Type B pancreatic cell (in vitro differentiated cells): ENCODE results near the gene HIBADH. TPM values are rescaled to one million over a fixed set of nuclear protein-coding genes. Genes with fewer than 3 reads are reported as not detected.

ENCODE experiments used
- DNase-seq: peaks from one replicate; pipeline ENCODE4 v3.0.0; 2021; ENCODE audit warnings: mixed read lengths; ENCODE audit not compliant: unreplicated experiment; ENCODE audit errors: extremely low spot score
- H3K27ac Mint-ChIP-seq: 2 replicates; pipeline ENCODE4 v1.8.0; 2021; ENCODE audit warnings: mild to moderate bottlenecking, mixed read lengths
- H3K27me3 Mint-ChIP-seq: 2 replicates; pipeline ENCODE4 v1.8.0; 2021; ENCODE audit warnings: mixed read lengths
- H3K36me3 Mint-ChIP-seq: 2 replicates; pipeline ENCODE4 v1.8.0; 2021; ENCODE audit warnings: mixed read lengths
- H3K4me1 Mint-ChIP-seq: one replicate; pipeline ENCODE4 v1.8.0; 2021; ENCODE audit warnings: mixed read lengths; ENCODE audit not compliant: unreplicated experiment
- H3K4me3 Mint-ChIP-seq: 2 replicates; pipeline ENCODE4 v1.8.0; 2021; ENCODE audit warnings: mild to moderate bottlenecking, mixed read lengths
- H3K9me3 Mint-ChIP-seq: 2 replicates; pipeline ENCODE4 v1.8.0; 2021; ENCODE audit warnings: mixed read lengths
- total RNA-seq: library from RNA; stranded (reverse); gene quantifications from 2 replicates; pipeline ENCODE4 v1.2.1, GENCODE V29; 2021; ENCODE audit warnings: low replicate concordance
- TF ChIP-seq, protein P1 (sequence below): fragments of 200-600 bp; sonication (generic); conservative IDR thresholded peaks from 2 replicates; pipeline ENCODE4 v1.5.0; 2021; ENCODE audit warnings: antibody characterized with exemption, mild to moderate bottlenecking

Gene HIBADH
- total RNA-seq, 1 donor from 2014 or later, result 37.1 TPM

DNA sequence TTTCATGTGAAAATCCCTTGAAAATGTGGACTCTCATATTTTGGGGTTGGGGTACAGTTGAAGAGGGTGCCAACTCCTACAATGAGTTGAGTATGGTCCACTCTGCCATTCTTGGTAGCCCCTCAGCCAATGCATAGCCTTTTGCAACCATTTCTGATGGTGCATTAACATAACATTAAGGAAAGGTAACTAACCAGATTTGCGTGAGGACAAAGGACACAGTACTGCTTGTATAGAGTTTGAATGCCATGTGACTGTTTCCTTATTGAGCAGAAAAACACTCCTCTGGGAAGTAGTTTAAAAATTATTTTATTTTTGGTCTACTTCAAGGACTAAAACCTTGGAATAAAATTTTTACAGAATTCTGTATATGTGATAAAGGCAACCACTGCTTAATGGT, 107.9 kb downstream of the HIBADH start:
- H3K4me3 Mint-ChIP-seq, result no peak overlapping the region
- no peak for DNase-seq
- H3K4me1 Mint-ChIP-seq, result peaks cover 9% of the 10 kb centered on the region
- TF ChIP-seq, protein P1, sequence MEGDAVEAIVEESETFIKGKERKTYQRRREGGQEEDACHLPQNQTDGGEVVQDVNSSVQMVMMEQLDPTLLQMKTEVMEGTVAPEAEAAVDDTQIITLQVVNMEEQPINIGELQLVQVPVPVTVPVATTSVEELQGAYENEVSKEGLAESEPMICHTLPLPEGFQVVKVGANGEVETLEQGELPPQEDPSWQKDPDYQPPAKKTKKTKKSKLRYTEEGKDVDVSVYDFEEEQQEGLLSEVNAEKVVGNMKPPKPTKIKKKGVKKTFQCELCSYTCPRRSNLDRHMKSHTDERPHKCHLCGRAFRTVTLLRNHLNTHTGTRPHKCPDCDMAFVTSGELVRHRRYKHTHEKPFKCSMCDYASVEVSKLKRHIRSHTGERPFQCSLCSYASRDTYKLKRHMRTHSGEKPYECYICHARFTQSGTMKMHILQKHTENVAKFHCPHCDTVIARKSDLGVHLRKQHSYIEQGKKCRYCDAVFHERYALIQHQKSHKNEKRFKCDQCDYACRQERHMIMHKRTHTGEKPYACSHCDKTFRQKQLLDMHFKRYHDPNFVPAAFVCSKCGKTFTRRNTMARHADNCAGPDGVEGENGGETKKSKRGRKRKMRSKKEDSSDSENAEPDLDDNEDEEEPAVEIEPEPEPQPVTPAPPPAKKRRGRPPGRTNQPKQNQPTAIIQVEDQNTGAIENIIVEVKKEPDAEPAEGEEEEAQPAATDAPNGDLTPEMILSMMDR, result no peak
- H3K27me3 Mint-ChIP-seq, result no peaks in the 10 kb centered on the region
- H3K36me3 Mint-ChIP-seq, result peaks cover 7% of the 10 kb centered on the region
- H3K27ac Mint-ChIP-seq, result no peak overlapping the region
- H3K9me3 Mint-ChIP-seq, result no peaks in the 10 kb centered on the region

DNA sequence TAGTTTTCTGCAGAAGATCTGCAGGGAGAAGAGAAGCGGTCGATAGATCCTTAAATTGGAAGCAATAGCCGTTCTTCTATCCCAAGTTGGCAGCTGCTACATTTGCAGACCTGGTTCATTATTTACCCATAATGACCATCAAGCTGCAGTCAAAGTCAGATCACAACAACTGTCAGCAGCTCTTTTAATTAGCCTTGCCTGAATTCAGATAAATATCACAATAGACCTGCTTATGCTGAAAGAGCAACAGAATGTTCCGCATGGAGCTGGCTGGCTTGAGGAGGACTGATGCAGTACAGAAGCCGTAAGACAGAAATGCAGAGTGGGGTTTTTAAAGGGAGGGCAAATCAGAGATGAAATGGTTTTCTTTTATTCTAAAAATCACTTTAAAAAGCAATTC, 109.4 kb downstream of the HIBADH start:
- no peak for DNase-seq
- no peaks in the 10 kb centered on the region for H3K9me3 Mint-ChIP-seq
- peaks cover 7% of the 10 kb centered on the region for H3K36me3 Mint-ChIP-seq
- no peak overlapping the region for H3K4me3 Mint-ChIP-seq
- TF ChIP-seq, protein P1, result no peak
- H3K4me1 Mint-ChIP-seq, result peaks cover 9% of the 10 kb centered on the region
- no peaks in the 10 kb centered on the region for H3K27me3 Mint-ChIP-seq
- no peak overlapping the region for H3K27ac Mint-ChIP-seq

DNA sequence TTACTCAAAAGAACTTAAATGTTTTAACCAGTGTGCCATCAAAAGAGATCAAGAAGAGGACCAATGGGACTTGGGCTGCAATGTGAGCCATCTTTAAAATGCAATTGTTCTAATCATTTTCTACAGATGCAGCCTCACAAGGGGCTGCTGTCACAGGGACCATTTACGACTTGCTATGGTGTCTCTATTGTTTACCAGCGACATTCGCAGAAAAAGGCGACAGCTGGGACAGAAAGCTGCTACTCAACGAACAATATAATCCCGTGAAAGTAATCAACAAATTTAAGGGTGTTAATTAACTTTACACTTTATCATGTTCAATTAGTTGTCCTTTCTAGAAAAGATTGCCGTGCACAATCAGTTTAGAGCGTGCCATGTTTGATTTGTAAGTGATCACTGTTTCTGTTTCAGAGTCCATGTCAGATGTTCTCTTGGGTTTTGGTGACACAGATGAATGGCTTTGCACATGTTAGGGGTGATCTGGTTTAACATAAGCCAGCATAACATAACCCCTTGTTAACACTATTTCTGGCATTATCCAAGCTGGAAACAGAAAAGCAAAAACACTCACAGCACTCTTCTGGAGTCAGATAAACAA, 110.8 kb downstream of the HIBADH start:
- Mint-ChIP-seq H3K4me1 (peaks cover 9% of the 10 kb centered on the region), H3K9me3 (no peaks in the 10 kb centered on the region), H3K36me3 (peaks cover 5% of the 10 kb centered on the region), H3K27ac (no peak overlapping the region), H3K4me3 (no peak overlapping the region), H3K27me3 (no peaks in the 10 kb centered on the region)
- TF ChIP-seq, protein P1, result no peak
- DNase-seq, result no peak

DNA sequence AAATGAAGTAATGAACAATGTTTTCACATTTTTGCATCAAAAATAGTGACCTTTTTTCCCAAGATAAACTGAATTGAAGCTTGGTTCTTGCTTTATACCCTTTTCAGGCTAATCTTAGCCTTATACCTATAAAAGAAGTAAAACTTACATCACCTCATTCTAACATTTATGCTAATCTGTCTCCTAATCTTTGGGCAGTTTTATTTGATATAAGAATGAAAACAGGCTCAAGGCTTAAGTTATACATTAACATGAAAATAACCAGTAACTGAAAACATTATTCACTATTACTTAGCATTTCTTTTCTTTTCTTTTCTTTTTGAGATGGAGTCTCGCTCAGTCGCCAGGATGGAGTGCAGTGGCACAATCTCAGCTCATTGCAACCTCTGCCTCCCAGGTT, 113.1 kb downstream of the HIBADH start:
- no peak overlapping the region for H3K4me3 Mint-ChIP-seq
- H3K4me1 Mint-ChIP-seq, result peaks cover 8% of the 10 kb centered on the region

DNA sequence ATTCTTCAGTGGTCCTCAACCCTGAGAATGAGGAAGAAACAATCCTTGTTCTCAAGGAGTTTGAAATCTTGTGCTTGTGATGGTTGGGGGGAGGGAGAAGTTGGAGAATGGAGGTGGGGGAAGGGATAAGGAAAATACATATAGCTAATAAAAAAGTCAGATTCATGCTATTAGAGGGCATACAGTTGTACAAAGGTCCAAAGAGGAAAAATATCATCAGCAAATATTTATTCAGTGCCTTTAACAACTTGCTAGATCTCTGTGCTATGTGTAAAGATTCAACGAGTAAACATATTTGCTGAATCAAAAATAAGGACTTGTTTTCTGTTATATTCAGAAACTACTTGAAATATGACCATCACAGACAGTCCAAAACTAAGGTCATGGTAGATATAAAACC, 114.4 kb downstream of the HIBADH start:
- H3K27me3 Mint-ChIP-seq, result no peaks in the 10 kb centered on the region
- H3K27ac Mint-ChIP-seq, result no peak overlapping the region
- no peak overlapping the region for H3K4me3 Mint-ChIP-seq
- TF ChIP-seq, protein P1, result no peak
- no peak for DNase-seq
- no peaks in the 10 kb centered on the region for H3K9me3 Mint-ChIP-seq
- peaks cover 8% of the 10 kb centered on the region for H3K36me3 Mint-ChIP-seq
- H3K4me1 Mint-ChIP-seq, result peaks cover 2% of the 10 kb centered on the region

More for the DNA sequence above, 113.1 kb downstream of the HIBADH start:
- TF ChIP-seq, protein P1, result no peak
- H3K36me3 Mint-ChIP-seq, result peaks cover 5% of the 10 kb centered on the region
- no peak for DNase-seq
- no peaks in the 10 kb centered on the region for H3K9me3 Mint-ChIP-seq
- H3K27ac Mint-ChIP-seq, result no peak overlapping the region
- H3K27me3 Mint-ChIP-seq, result no peaks in the 10 kb centered on the region

DNA sequence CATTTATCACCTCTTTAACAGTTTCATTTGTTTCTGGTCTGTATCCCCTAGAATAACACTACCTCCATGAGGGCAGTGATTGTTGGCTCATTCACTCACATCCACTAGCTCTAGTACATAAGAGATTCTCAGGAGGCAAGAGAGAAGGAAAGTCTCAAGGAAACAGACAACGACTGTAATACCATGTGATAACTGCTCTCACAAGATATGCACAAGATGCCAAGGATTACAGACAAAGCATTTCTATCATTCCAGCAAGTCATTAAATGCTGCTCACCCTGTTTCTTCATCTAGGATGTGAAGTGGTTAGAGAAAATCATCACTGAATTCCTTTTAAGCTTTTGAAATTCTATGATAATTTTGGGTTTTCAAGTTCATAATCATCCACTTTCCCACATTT, 115.3 kb downstream of the HIBADH start:
- H3K36me3 Mint-ChIP-seq, result peaks cover 17% of the 10 kb centered on the region
- no peaks in the 10 kb centered on the region for H3K27me3 Mint-ChIP-seq
- H3K4me1 Mint-ChIP-seq, result no peaks in the 10 kb centered on the region
- DNase-seq, result no peak
- H3K27ac Mint-ChIP-seq, result no peak overlapping the region
- no peaks in the 10 kb centered on the region for H3K9me3 Mint-ChIP-seq
- TF ChIP-seq, protein P1, result no peak
- no peak overlapping the region for H3K4me3 Mint-ChIP-seq
